ENCODE measurements around the gene SCYGR1. TPM values are rescaled to one million over a fixed set of nuclear protein-coding genes. Genes with fewer than 3 reads are reported as not detected.

The SCYGR1 gene
- total RNA-seq, 1 experiment from 2014 or later = not detected

DNA sequence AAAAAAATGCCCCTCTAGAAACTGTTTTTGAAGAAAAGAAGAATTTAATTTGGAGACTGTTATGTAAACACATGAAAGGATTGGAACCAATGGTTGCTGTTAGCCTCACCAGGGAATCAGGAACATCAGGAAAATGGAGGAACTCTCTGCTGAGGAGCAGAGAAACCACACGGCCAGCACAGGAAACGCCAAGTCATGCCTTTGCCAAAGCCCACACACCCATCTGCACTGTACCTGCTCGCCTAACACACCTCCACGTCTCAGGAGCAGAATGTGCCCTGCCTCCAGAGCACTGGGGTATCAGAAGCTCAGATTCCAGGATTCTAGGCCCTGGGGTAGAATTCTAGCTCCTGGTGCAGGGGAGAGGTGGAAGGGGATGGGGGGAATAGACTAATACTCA lies 9.8 kb upstream of the SCYGR1 start:
- Histone ChIP-seq H3K4me3 (ENCODE audit: low read length) (no peak overlapping the region), H3K9me3 (ENCODE audit: low read length) (no peaks in the 10 kb centered on the region), H3K4me2 (ENCODE audit: low read depth, low read length, poor library complexity, severe bottlenecking) (no peak overlapping the region), H3K9ac (ENCODE audit: low read length) (no peak overlapping the region), H3K27ac (ENCODE audit: low read length) (no peak overlapping the region), H3K36me3 (ENCODE audit: insufficient read depth, low read length) (no peaks in the 10 kb centered on the region), H3K9me2 (replicated peaks; ENCODE audit: insufficient read depth, low read length) (no peaks in the 10 kb centered on the region), H3K4me1 (ENCODE audit: low read length) (no peaks in the 10 kb centered on the region), H2AFZ (ENCODE audit: low read length) (no peak overlapping the region), H3K79me2 (ENCODE audit: low read length) (no peaks in the 10 kb centered on the region), H4K20me1 (ENCODE audit: insufficient read depth, low read depth, low read length) (no peaks in the 10 kb centered on the region), H3K27me3 (ENCODE audit: low read length) (no peaks in the 10 kb centered on the region; the same call in 1 of the 2 replicates)
- no peak for DNase-seq

DNA sequence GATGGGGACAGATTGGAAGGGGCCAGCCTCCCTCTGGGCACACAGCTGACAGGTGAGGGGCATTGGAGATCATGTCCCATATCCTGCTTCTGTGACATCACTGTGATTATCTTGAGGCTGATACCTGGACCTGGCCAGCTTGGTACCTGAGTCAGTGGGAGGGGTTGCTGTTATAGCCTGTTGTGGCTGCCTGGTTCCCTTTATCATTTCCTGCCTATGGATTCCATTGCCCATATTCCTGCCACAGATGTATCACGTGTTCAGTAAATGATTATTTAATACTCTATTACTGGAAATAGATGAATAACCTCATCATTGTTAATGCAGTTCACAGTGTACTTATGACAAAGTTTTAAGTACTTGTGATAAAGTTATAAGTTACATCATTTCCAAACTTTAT lies 7.8 kb upstream of the SCYGR1 start:
- no peak overlapping the region for H3K4me2 ChIP-seq (ENCODE audit: low read depth, low read length, poor library complexity, severe bottlenecking)
- H3K4me3 ChIP-seq (ENCODE audit: low read length) = no peak overlapping the region
- H3K27ac ChIP-seq (ENCODE audit: low read length) = no peak overlapping the region
- H4K20me1 ChIP-seq (ENCODE audit: insufficient read depth, low read depth, low read length) = no peaks in the 10 kb centered on the region
- no peaks in the 10 kb centered on the region for H3K4me1 ChIP-seq (ENCODE audit: low read length)
- H2AFZ ChIP-seq (ENCODE audit: low read length) = no peak overlapping the region
- no peaks in the 10 kb centered on the region for H3K27me3 ChIP-seq (ENCODE audit: low read length)
- no peaks in the 10 kb centered on the region for H3K36me3 ChIP-seq (ENCODE audit: insufficient read depth, low read length)
- H3K9me3 ChIP-seq (ENCODE audit: low read length) = no peaks in the 10 kb centered on the region
- H3K9ac ChIP-seq (ENCODE audit: low read length) = no peak overlapping the region
- no peaks in the 10 kb centered on the region for H3K79me2 ChIP-seq (ENCODE audit: low read length)
- H3K9me2 ChIP-seq (replicated peaks; ENCODE audit: insufficient read depth, low read length) = no peaks in the 10 kb centered on the region
- no peak for DNase-seq

DNA sequence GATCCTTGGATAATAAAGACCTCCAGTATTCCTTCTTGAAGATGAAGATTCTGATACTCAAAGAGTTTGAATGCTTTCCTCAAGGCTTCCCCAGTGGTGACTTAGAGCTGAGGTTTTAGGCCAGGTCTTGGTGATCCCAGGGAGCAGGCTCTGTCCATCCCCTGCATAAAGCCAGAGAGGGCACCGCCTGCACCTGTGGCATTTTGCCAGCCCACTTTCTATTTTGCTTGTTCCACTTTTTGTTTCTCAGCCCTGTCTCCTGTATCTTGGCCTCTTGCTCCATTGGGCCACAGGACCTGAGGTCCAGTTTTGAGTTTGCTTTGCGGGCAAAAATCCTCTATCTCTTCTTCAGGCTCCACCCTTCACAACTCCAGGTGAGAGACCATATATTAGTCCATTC lies 6.7 kb upstream of the SCYGR1 start:
- no peak overlapping the region for H3K9ac ChIP-seq (ENCODE audit: low read length)
- no peaks in the 10 kb centered on the region for H3K9me3 ChIP-seq (ENCODE audit: low read length)
- no peaks in the 10 kb centered on the region for H3K79me2 ChIP-seq (ENCODE audit: low read length)
- H2AFZ ChIP-seq (ENCODE audit: low read length) = no peak overlapping the region
- no peaks in the 10 kb centered on the region for H3K4me1 ChIP-seq (ENCODE audit: low read length)
- H3K36me3 ChIP-seq (ENCODE audit: insufficient read depth, low read length) = no peaks in the 10 kb centered on the region
- no peaks in the 10 kb centered on the region for H3K9me2 ChIP-seq (replicated peaks; ENCODE audit: insufficient read depth, low read length)
- DNase-seq = no peak
- H3K27me3 ChIP-seq (ENCODE audit: low read length) = no peaks in the 10 kb centered on the region
- no peak overlapping the region for H3K27ac ChIP-seq (ENCODE audit: low read length)
- no peak overlapping the region for H3K4me2 ChIP-seq (ENCODE audit: low read depth, low read length, poor library complexity, severe bottlenecking)
- no peaks in the 10 kb centered on the region for H4K20me1 ChIP-seq (ENCODE audit: insufficient read depth, low read depth, low read length)
- no peak overlapping the region for H3K4me3 ChIP-seq (ENCODE audit: low read length)

- Histone ChIP-seq H3K9me2 (replicated peaks; ENCODE audit: insufficient read depth, low read length) (no peaks in the 10 kb centered on the region), H3K4me2 (ENCODE audit: low read depth, low read length, poor library complexity, severe bottlenecking) (no peak overlapping the region), H3K27ac (ENCODE audit: low read length) (no peak overlapping the region), H3K4me1 (ENCODE audit: low read length) (peaks cover under 1% of the 10 kb centered on the region; the same call in 1 of the 2 replicates), H4K20me1 (ENCODE audit: insufficient read depth, low read depth, low read length) (no peaks in the 10 kb centered on the region), H3K79me2 (ENCODE audit: low read length) (no peaks in the 10 kb centered on the region), H3K9ac (ENCODE audit: low read length) (no peak overlapping the region), H3K9me3 (ENCODE audit: low read length) (no peaks in the 10 kb centered on the region), H3K4me3 (ENCODE audit: low read length) (no peak overlapping the region), H3K36me3 (ENCODE audit: insufficient read depth, low read length) (no peaks in the 10 kb centered on the region), H3K27me3 (ENCODE audit: low read length) (no peaks in the 10 kb centered on the region), H2AFZ (ENCODE audit: low read length) (no peak overlapping the region)
- no peak for DNase-seq
Measured at GRCh38 chr2:227390468-227391256, 2.9 kb upstream of the SCYGR1 start.

DNA sequence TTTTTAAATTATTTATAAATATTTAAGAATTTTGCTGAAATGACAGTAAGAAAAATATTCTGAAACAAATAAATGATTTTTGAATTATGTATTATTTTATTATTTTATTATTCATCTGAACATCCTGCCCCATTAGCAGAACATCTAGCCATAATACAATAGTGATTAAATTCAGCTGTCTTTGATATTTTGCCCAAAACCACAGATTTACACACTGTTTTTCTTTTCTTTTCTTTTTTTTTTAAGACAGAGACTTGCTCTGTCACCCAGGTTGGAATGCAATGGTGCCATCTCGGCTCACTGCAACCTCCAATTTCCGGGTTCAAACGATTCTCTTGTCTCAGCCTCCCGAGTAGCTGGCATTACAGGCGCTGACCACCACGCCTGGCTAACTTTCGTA lies 1.9 kb upstream of the SCYGR1 start:
- Histone ChIP-seq H3K4me3 (ENCODE audit: low read length) (no peak overlapping the region), H3K27ac (ENCODE audit: low read length) (no peak overlapping the region), H3K9ac (ENCODE audit: low read length) (no peak overlapping the region), H3K4me1 (ENCODE audit: low read length) (peaks cover 4% of the 10 kb centered on the region; the same call in 1 of the 2 replicates), H3K9me3 (ENCODE audit: low read length) (no peaks in the 10 kb centered on the region), H3K9me2 (replicated peaks; ENCODE audit: insufficient read depth, low read length) (no peaks in the 10 kb centered on the region), H4K20me1 (ENCODE audit: insufficient read depth, low read depth, low read length) (no peaks in the 10 kb centered on the region), H2AFZ (ENCODE audit: low read length) (no peak overlapping the region), H3K4me2 (ENCODE audit: low read depth, low read length, poor library complexity, severe bottlenecking) (no peak overlapping the region), H3K79me2 (ENCODE audit: low read length) (no peaks in the 10 kb centered on the region), H3K36me3 (ENCODE audit: insufficient read depth, low read length) (no peaks in the 10 kb centered on the region), H3K27me3 (ENCODE audit: low read length) (no peaks in the 10 kb centered on the region)
- DNase-seq = no peak

DNA sequence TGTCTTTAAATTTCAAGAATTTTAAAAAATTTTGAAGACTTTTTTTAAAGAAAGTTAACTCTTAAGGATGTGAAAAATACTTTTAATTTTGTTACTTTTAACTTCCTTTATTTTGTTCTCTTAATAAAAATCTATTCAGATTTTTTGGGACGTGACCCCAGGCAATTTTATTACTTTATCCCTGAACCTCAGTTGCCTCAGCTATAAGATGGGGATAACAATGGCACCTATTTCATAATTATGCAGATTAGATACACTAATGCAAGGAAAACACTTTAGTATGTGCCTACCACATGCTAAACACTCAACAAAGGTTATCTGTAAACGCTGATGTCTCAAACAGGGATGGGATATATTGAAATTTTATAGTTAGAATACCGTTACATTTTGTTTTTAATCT lies 1.5 kb upstream of the SCYGR1 start:
- Histone ChIP-seq H3K4me1 (ENCODE audit: low read length) (peaks cover 4% of the 10 kb centered on the region; the same call in 1 of the 2 replicates), H3K27ac (ENCODE audit: low read length) (no peak overlapping the region), H3K9me2 (replicated peaks; ENCODE audit: insufficient read depth, low read length) (no peaks in the 10 kb centered on the region), H4K20me1 (ENCODE audit: insufficient read depth, low read depth, low read length) (no peaks in the 10 kb centered on the region), H3K79me2 (ENCODE audit: low read length) (no peaks in the 10 kb centered on the region), H3K27me3 (ENCODE audit: low read length) (no peaks in the 10 kb centered on the region), H3K9ac (ENCODE audit: low read length) (no peak overlapping the region), H3K4me2 (ENCODE audit: low read depth, low read length, poor library complexity, severe bottlenecking) (no peak overlapping the region), H3K36me3 (ENCODE audit: insufficient read depth, low read length) (no peaks in the 10 kb centered on the region), H2AFZ (ENCODE audit: low read length) (no peak overlapping the region), H3K9me3 (ENCODE audit: low read length) (no peaks in the 10 kb centered on the region), H3K4me3 (ENCODE audit: low read length) (no peak overlapping the region)
- no peak for DNase-seq

DNA sequence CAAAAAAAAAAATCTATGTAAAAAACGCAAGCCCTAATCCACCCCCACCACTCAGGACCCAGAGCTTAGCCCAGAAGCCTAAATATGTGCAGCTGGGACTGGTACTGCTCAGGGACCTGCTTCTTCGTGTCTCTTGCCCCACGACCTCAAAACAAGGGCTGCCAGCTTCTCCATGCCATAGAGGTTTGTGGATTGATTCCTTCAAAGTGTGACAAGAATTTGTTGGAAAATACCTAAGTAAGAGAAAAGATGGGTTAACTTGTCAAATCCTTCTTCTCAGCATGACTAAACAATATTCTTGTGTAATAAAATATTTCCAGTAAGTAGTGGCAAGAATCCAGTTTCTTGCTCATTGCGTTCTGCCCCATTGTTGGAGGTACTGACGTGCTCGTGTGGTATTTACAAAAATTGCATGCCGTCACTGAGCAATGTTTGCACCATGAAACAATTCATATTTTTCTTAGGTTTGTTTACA lies 825 bp upstream of the SCYGR1 start:
- H3K4me2 ChIP-seq (ENCODE audit: low read depth, low read length, poor library complexity, severe bottlenecking) = no peak overlapping the region

DNA sequence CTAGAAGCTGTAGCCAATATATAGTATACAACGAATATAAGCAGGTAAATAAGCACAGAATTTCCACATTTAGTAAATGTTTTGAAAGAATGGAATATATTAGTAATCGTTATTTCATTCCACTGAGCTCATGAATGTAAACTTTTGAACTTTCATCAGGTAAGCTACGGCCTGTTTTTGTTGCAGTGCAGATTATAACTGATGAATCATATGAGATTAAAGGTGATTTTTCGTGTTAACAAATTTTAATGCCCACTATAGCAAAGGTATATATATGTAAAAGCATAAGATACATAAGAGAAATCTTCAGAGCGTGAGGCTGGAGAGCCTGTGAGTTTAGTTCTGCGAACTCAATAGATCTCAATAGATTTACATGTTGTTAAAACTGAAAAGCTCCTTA lies 1.1 kb downstream of the SCYGR1 start:
- H3K79me2 ChIP-seq (ENCODE audit: low read length) = no peaks in the 10 kb centered on the region
- H3K4me1 ChIP-seq (ENCODE audit: low read length) = peaks cover 4% of the 10 kb centered on the region; the same call in 1 of the 2 replicates
- no peak overlapping the region for H3K4me3 ChIP-seq (ENCODE audit: low read length)
- H3K9ac ChIP-seq (ENCODE audit: low read length) = no peak overlapping the region
- no peaks in the 10 kb centered on the region for H4K20me1 ChIP-seq (ENCODE audit: insufficient read depth, low read depth, low read length)
- H2AFZ ChIP-seq (ENCODE audit: low read length) = no peak overlapping the region
- no peak overlapping the region for H3K27ac ChIP-seq (ENCODE audit: low read length)
- no peaks in the 10 kb centered on the region for H3K9me2 ChIP-seq (replicated peaks; ENCODE audit: insufficient read depth, low read length)
- H3K4me2 ChIP-seq (ENCODE audit: low read depth, low read length, poor library complexity, severe bottlenecking) = no peak overlapping the region
- no peaks in the 10 kb centered on the region for H3K27me3 ChIP-seq (ENCODE audit: low read length)
- no peaks in the 10 kb centered on the region for H3K36me3 ChIP-seq (ENCODE audit: insufficient read depth, low read length)
- no peak for DNase-seq
- no peaks in the 10 kb centered on the region for H3K9me3 ChIP-seq (ENCODE audit: low read length)

More for the DNA sequence above, 825 bp upstream of the SCYGR1 start:
- Histone ChIP-seq H3K9ac (ENCODE audit: low read length) (no peak overlapping the region), H3K9me3 (ENCODE audit: low read length) (no peaks in the 10 kb centered on the region), H3K27me3 (ENCODE audit: low read length) (no peaks in the 10 kb centered on the region), H4K20me1 (ENCODE audit: insufficient read depth, low read depth, low read length) (no peaks in the 10 kb centered on the region), H3K79me2 (ENCODE audit: low read length) (no peaks in the 10 kb centered on the region), H3K4me3 (ENCODE audit: low read length) (no peak overlapping the region), H3K4me1 (ENCODE audit: low read length) (peaks cover 4% of the 10 kb centered on the region; the same call in 1 of the 2 replicates), H3K27ac (ENCODE audit: low read length) (no peak overlapping the region), H3K36me3 (ENCODE audit: insufficient read depth, low read length) (no peaks in the 10 kb centered on the region), H3K9me2 (replicated peaks; ENCODE audit: insufficient read depth, low read length) (no peaks in the 10 kb centered on the region), H2AFZ (ENCODE audit: low read length) (no peak overlapping the region)
- no peak for DNase-seq

Data from Karpas-422 (cell line).